Keratinocyte (primary cell): ENCODE data around the gene EXD3. TPM values are rescaled to one million over a fixed set of nuclear protein-coding genes. Genes with fewer than 3 reads are reported as not detected.

Experiments
- DNase-seq: peaks from one replicate; pipeline ENCODE4 v3.0.0-alpha.2; 2011; ENCODE audit warnings: low read depth, missing footprints, low spot score
- FAIRE-seq: peaks from 2 replicates; lab custom pipeline; 2011; peaks lifted over from hg19 to GRCh38; lab: Jason Lieb, UNC
- H2AFZ ChIP-seq: 2 replicates; pipeline ENCODE4 v1.6.0; 2012; ENCODE audit warnings: low read length, control low read depth, inconsistent platforms; ENCODE audit not compliant: control insufficient read depth
- H3K27ac ChIP-seq: 2 replicates; pipeline ENCODE4 v1.5.1; 2011; ENCODE audit warnings: low read length; ENCODE audit not compliant: control insufficient read depth, insufficient read depth
- H3K27me3 ChIP-seq: 3 replicates; pipeline ENCODE4 v1.6.0; 2011; ENCODE audit warnings: low read length; ENCODE audit not compliant: control insufficient read depth, insufficient read depth; ENCODE audit errors: extremely low read depth
- H3K36me3 ChIP-seq, 2 experiments: 2 replicates in 1 of 2; 3 replicates in 1 of 2; pipeline ENCODE4 v1.5.1; 2011; ENCODE audit warnings: low read length in 2 of 2, mild to moderate bottlenecking in 1 of 2; ENCODE audit not compliant: control insufficient read depth in 2 of 2, insufficient read depth in 2 of 2; ENCODE audit errors: extremely low read depth in 1 of 2
- H3K4me1 ChIP-seq: 3 replicates; pipeline ENCODE4 v1.5.1; 2011; ENCODE audit warnings: low read length; ENCODE audit not compliant: control insufficient read depth, insufficient read depth; ENCODE audit errors: extremely low read depth
- H3K4me2 ChIP-seq: 3 replicates; pipeline ENCODE4 v1.6.0; 2011; ENCODE audit warnings: low read depth, low read length; ENCODE audit not compliant: control insufficient read depth, insufficient read depth; ENCODE audit errors: extremely low read depth
- H3K4me3 ChIP-seq, 3 experiments: fragments of 200-600 bp in 1 of 3; sonication (generic) in 1 of 3; 2 replicates in 2 of 3; 3 replicates in 1 of 3; pipeline ENCODE4 v1.5.1; 2011 to 2016; ENCODE audit warnings: low read length in 3 of 3, mild to moderate bottlenecking in 3 of 3, control low read depth in 2 of 3, inconsistent platforms in 1 of 3, low read depth in 1 of 3, mixed read lengths in 1 of 3, mixed run types in 1 of 3, moderate library complexity in 1 of 3; ENCODE audit not compliant: control insufficient read depth in 2 of 3, insufficient read depth in 2 of 3; ENCODE audit errors: extremely low read depth in 1 of 3
- H3K79me2 ChIP-seq: 2 replicates; pipeline ENCODE4 v1.6.0; 2012; ENCODE audit warnings: low read length; ENCODE audit not compliant: control insufficient read depth, insufficient read depth
- H3K9ac ChIP-seq: 3 replicates; pipeline ENCODE4 v1.6.0; 2011; ENCODE audit warnings: low read length; ENCODE audit not compliant: control insufficient read depth, insufficient read depth; ENCODE audit errors: extremely low read depth
- H3K9me1 ChIP-seq: 3 replicates; pipeline ENCODE4 v1.6.0; 2011; ENCODE audit warnings: low read length; ENCODE audit not compliant: control insufficient read depth, insufficient read depth; ENCODE audit errors: extremely low read depth
- H3K9me3 ChIP-seq: 2 replicates; pipeline ENCODE4 v1.5.1; 2012; ENCODE audit warnings: low read depth, low read length; ENCODE audit not compliant: control insufficient read depth
- H4K20me1 ChIP-seq: 3 replicates; pipeline ENCODE4 v1.6.0; 2011; ENCODE audit warnings: low read length; ENCODE audit not compliant: control insufficient read depth, insufficient read depth; ENCODE audit errors: extremely low read depth
- CTCF ChIP-seq, 3 experiments: IDR thresholded peaks in 1 of 3; conservative IDR thresholded peaks in 1 of 3; optimal IDR thresholded peaks in 1 of 3; 2 replicates in 2 of 3; 3 replicates in 1 of 3; pipeline versions ENCODE3 to v1.5.1; 2011; ENCODE audit warnings: low read length in 3 of 3, mild to moderate bottlenecking in 3 of 3, moderate library complexity in 2 of 3, control low read depth in 1 of 3, inconsistent platforms in 1 of 3; ENCODE audit not compliant: insufficient read depth in 2 of 3; ENCODE audit errors: extremely low read depth in 1 of 3
- EZH2 ChIP-seq: IDR thresholded peaks from one replicate; pipeline ENCODE4 v1.6.1; 2012; ENCODE audit warnings: inconsistent platforms, mild to moderate bottlenecking, low read length, moderate library complexity
- dilution Hi-C: fragments of 300-500 bp; cut with MboI; formaldehyde crosslinking; loops from one replicate; pipeline ENCODE4 v1.7.0; 2020; ENCODE audit warnings: low sequenced_read_pairs; ENCODE audit not compliant: extremely low pct_ligation_motif_present
- polyA plus RNA-seq, 5 experiments: library from polyadenylated mRNA; depleted of rRNA in 3 of 5; stranded (reverse) in 3 of 5; stranded (forward) in 1 of 5; unstranded in 1 of 5; fragments of >200 nt; gene quantifications; 1 replicate in 1 of 5; 2 replicates in 3 of 5; 3 replicates in 1 of 5; pipeline versions ENCODE4 v1.2.1 to v1.2.3, GENCODE V29; 2011 to 2012; ENCODE audit warnings: missing spikeins in 2 of 5, low read depth in 1 of 5, low replicate concordance in 1 of 5

EXD3 gene
- polyA plus RNA-seq, 1 donor (not counting 4 experiments of a cell fraction or from before 2014, with no cell fraction given) = 1.5 TPM

GRCh38 chr9:137435980-137436760 is 13.2 kb upstream of the EXD3 start:
- Histone ChIP-seq H3K27me3 (peaks cover 20% of the 10 kb centered on the region), H4K20me1 (no peaks in the 10 kb centered on the region), H3K4me1 (no peaks in the 10 kb centered on the region), H2AFZ (no peak overlapping the region), H3K9me3 (no peaks in the 10 kb centered on the region), H3K36me3 (no peaks in the 10 kb centered on the region), H3K9ac (no peak overlapping the region), H3K9me1 (no peaks in the 10 kb centered on the region), H3K79me2 (no peaks in the 10 kb centered on the region), H3K27ac (no peak overlapping the region), H3K4me3 (no peak overlapping the region), H3K4me2 (no peak overlapping the region)
- dilution Hi-C loops = no loop called here
- TF ChIP-seq EZH2 = no peak
- TF ChIP-seq CTCF (optimal IDR thresholded peaks at IDR 0.05 in 1 of 3, IDR thresholded peaks at IDR 0.05 in 1 of 3, conservative IDR thresholded peaks at IDR 0.05 in 1 of 3; ENCODE audit: extremely low read depth in 1 of 3, insufficient read depth in 2 of 3, low read length in 3 of 3) = no peak
- DNase-seq = no peak
- FAIRE-seq = no peak

GRCh38 chr9:137435381-137435891 is 12.5 kb upstream of the EXD3 start:
- H3K27ac ChIP-seq = no peak overlapping the region
- H3K27me3 ChIP-seq = peaks cover 20% of the 10 kb centered on the region
- no peaks in the 10 kb centered on the region for H3K9me1 ChIP-seq
- TF ChIP-seq EZH2 (no peak), CTCF (optimal IDR thresholded peaks at IDR 0.05 in 1 of 3, IDR thresholded peaks at IDR 0.05 in 1 of 3, conservative IDR thresholded peaks at IDR 0.05 in 1 of 3; ENCODE audit: extremely low read depth in 1 of 3, insufficient read depth in 2 of 3, low read length in 3 of 3) (no peak)
- DNase-seq (no peak), FAIRE-seq (no peak)
- H3K79me2 ChIP-seq = no peaks in the 10 kb centered on the region
- no peak overlapping the region for H2AFZ ChIP-seq
- no peaks in the 10 kb centered on the region for H3K9me3 ChIP-seq
- H3K4me3 ChIP-seq = no peak overlapping the region
- H4K20me1 ChIP-seq = no peaks in the 10 kb centered on the region
- H3K4me2 ChIP-seq = no peak overlapping the region
- dilution Hi-C loops = no loop called here
- H3K4me1 ChIP-seq = no peaks in the 10 kb centered on the region
- no peaks in the 10 kb centered on the region for H3K36me3 ChIP-seq
- no peak overlapping the region for H3K9ac ChIP-seq
